NCI-H82 treated with DMSO at 0.1 percent for 48 hours (cell line): Measurements from ENCODE around the gene CD180.

Experiments
- DNase-seq: peaks from one replicate; lab custom pipeline; 2025; ENCODE audit not compliant: unreplicated experiment; lab: John Stamatoyannopoulos, UW

CD180 gene

DNA sequence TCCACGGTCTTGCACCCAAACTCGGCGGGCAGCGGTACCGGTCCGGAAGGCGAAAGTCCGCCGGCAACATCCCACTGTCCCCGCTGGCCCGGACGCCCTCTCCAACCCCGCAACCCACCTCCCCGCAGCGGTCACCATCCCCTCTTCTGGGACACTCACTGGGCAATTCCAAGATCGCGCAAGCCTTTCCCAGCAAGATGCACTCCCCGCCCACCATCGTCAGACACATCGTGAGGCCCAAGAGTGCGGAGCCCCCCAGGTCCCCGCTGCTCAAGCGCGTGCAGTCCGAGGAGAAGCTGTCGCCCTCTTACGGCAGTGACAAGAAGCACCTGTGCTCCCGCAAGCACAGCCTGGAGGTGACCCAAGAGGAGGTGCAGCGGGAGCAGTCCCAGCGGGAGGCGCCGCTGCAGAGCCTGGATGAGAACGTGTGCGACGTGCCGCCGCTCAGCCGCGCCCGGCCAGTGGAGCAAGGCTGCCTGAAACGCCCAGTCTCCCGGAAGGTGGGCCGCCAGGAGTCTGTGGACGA is 33.3 kb downstream of the CD180 start:
- no peak for DNase-seq

DNA sequence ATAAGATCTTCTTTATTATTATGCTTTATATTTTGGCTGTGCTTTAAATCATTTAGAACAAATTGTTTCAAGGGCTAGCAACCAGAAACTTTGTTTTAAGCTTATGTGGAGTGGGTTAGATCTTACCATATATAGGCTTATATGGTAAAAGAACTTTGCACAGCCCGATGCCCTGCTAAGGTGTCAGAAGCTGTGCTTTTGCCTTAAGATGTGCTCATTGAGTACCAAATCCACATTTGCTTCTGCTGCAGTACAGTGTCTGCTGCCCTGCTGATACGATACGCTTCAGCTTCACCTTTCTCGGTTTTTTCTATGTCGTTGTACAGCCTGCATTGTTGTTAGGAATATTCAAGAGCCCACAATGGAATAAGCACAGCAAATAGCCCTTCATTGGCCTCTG is 34.8 kb downstream of the CD180 start:
- no peak for DNase-seq

DNA sequence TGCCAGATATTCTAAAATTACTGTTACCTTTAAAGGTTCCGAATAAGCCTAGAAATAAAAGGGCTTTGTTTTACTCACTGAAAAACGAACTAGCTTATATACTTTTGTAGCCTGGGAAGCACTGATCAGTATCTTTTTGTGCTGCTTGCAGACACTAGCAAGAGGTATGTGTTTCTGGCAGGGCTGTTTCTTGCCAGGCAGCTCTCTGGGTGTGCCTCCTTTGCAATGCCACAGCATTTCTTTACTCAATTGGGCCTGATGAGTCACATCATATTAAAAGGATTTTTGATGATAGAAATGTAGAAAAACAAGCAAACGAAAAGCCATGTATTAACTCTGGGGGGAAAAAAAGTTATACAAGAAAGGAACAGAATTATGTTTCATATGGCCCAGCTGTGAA is 35.6 kb downstream of the CD180 start:
- no peak for DNase-seq

DNA sequence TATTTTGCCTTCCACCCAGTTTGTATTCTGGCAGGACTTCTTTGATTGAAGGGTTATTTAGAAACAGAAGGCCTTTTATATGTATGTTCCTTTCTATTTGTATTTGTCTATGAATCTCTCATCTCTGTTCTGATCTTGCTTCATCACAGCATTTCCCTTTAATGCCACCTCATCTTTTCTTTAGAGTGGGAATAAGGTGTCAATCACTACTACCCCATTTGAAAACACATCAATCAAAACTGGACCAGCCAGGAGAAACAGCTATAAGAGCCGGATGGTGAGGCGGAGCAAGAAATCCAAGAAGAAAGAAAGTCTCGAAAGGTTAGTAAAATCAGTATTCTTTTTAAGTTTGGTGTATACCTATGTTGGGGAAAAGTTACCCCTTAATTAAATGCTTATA is 36.3 kb downstream of the CD180 start:
- no peak for DNase-seq

DNA sequence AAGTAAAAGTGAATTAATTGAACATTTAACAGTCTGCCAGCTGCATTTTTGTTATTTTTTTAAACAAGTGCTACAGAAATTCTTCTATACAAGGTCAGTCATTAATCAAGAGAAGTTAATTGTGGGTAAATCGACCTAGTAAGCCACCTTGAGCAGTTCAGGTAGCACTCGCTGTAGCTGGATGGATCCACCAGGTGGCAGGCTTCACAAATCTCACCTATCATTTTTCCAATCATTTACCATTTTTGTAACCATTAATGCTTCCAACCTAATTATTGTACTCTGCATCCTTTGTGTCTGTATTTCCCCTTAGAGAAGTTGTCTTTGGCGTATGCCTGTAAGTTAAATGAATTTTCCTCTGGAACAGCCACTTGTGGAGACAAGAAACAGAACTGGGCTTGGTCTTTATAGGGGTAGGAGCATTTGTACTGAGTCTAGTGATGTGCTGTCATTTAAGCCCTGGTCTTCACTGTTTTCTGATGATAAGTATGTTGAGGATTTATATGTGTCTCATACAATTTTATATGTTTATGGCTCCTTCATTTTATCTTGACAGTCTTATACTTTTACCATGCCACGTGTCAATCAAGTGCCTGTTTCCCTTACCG is 39.5 kb downstream of the CD180 start:
- no peak for DNase-seq

DNA sequence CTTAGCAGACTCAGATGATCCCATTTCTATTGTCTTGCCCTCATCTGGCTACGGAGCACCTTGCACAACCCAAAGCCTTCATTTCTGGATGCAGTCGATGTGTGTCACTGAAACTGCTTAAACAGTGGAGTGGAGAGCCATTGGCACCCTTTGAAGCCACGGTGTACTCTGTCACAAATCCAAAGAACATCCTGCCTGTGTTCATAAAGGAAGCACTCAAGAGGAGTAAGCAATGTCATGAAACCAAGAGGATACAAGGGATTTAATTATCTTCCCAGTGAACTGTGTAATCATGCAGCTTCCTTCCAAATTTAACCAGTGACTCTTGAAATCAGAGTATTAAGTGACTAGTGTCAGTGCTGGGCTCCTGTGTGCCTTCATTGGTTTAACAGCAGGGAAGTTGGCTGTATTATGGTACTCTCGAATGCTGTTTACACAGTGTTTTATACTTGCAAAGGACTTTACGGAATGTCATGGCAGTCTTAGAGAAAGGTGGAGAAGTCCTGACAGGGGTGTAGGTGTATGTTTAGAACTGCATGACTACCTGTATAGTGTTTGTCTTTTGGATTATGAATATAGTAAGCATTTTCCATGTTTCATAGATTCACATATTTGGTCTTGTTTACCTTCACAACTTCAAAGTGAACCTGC is 41.9 kb downstream of the CD180 start:
- DNase-seq: no peak

DNA sequence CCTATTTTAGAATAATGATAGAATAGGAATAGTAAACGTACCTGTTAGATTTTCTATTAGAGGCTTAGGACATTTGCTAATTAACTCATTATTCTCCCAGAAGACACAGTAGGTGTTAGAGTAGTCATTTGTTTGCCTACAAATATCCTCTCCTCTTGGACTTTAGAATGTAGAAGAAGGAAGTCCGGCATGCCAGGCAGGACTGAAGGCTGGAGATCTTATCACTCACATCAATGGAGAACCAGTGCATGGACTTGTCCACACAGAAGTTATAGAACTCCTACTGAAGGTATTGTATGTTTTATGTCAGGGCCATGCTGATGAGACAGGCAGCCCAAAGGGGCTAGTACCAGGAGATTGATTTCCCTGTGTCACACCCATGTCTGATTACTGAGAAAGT is 43.3 kb downstream of the CD180 start:
- no peak for DNase-seq

DNA sequence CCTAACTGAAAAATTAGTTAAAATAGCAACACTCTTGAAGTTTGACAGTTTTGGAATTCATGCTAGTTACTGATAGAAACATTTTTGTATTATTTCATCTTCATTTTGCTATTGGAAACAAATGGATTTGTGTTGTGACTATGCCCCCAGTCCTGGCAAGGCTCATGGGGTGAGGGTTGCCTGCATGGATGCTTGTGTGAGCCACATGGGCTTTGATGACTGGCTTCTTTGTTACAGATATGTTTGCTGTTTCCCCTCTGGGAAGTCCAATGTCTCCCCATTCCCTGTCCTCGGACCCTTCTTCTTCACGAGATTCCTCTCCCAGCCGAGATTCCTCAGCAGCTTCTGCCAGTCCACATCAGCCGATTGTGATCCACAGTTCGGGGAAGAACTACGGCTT is 44.2 kb downstream of the CD180 start:
- DNase-seq: no peak

DNA sequence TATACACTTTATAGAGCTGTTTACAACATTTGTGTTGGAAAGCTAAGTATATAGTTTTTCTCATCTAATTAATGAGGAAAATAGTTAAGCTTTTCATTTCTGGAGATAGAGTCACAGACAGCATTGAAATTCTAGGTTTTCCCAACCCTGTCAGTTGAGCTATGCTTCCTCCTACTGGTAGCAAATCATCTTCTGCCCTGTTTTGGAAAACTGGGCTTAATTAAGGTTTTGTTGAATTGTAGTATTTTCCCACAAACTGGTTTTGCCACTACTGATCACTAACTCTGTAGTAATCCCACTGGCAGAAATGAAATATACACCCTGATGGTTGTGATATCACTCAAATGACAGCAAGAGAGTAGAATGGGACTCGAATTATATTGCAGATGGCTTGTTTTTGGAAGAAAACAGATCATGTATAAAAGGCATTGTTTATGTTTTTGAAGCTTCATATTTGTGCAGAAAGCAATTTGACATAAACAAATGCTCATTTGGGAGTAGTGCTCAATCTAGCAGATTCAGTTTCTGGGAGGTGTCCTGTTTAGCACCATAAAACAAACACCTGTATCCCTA is 46.6 kb downstream of the CD180 start:
- no peak for DNase-seq

DNA sequence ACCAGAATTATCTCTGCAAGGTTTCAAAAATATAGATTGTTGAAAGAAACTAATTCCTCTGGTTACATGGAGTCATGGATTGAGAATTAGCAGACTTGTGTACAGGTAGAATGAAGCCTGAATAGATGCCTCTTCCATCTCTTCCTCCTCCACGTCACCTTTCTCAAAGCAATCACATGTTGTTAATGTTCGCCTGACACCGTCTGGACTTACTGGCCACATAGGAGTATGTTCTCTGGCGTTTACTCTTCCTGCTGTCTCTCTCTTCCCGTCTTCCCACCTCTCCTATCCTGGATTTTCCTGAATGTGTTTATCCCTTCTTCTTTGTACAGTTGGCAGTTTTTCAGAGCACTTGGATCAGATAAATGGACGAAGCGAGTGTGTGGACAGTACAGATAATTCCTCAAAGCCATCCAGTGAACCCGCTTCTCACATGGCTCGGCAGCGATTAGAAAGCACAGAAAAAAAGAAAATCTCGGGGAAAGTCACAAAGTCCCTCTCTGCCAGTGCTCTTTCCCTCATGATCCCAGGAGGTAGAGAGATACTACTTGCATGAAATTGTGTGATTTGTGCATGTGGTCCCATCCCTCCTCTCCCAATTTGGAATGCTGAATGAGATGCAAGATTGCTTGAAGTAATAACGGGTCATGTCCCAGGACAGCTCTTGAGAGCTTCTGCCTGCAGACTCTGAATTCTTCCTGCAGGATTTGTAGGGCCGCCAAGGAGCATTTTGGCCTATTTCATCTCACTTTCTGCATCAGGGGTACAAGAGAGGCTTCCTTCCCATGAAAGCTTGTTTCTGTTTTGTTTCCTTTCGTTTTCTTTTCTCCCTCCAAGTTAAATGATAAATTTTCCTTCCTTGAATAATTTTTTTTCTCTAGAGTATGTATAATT is 47.3 kb downstream of the CD180 start:
- no peak for DNase-seq

DNA sequence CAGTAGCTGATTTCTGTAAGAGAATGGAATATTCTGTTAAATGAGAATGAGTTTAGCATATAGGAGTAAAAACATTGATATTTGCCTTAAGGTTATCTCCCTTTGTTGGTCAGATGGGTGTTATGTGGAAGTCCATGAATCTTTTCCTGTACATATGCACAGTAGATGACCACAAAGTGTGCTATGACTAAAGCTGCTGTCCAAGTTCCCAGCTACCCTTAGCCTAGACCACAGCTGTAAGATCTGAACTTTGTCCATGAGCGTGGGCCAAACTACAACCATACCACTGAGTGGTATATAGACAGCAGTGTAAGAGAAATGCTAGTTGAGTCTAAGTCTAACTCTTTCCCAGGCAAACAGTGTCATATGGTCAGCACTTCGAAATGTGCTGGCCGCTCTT is 48.8 kb downstream of the CD180 start:
- DNase-seq: no peak

DNA sequence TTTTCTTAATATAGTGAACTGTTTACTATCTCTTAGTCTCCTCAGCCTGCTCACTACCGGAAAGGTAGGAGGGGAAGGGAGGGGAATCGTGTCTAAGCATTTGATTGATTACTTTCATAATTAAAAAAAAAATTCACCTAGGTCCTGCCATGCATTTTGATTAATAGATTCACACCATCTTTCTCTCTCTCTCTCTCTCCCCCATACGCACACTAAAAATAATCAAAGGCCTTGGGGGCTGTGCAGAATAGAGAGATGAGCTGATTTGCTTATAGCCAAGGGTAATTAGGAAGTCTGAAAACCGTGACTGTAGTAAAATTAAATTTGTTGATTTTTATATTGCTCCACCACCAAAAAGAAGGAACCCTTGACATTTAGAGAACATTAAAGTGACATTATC is 49.6 kb downstream of the CD180 start:
- DNase-seq: no peak

DNA sequence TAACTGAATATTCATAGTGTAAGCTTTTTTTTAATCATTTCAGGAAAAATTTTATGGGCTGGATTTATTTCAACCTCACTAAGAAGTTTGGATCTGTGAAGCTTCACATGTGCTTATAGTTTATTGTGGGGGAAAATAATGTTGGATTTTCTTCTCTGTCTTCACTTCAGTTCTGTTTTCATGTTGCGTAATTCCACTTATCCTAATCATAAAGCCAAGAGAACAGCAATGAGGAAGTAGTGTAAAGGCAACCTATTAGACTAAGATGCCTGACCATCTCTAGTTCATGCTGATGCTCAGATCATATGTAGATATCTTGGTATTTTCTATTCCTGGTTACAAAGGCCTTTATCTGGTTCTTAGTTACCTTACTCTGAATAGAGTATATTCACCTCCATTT is 50.0 kb downstream of the CD180 start:
- DNase-seq: no peak

DNA sequence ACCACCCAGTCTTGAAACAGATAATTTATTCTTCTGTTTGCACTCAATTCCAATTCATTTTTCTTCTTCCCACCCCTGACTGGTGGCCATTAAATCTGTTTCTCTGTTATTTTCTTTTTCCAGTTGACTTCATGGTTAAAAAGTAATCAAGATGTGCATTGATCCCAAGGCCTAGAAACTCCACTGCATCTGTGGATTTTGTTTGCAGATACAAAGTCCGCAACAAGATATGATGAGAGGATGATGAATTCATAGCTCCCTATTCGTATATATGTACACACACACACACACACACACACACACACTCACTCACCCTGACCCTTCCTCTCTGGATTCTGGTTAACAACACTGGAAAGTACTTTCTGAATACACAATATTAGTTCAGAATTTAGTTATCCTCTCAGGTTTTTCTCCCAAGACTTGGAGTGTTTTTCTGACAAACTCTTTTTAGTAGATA is 52.4 kb downstream of the CD180 start:
- no peak for DNase-seq

DNA sequence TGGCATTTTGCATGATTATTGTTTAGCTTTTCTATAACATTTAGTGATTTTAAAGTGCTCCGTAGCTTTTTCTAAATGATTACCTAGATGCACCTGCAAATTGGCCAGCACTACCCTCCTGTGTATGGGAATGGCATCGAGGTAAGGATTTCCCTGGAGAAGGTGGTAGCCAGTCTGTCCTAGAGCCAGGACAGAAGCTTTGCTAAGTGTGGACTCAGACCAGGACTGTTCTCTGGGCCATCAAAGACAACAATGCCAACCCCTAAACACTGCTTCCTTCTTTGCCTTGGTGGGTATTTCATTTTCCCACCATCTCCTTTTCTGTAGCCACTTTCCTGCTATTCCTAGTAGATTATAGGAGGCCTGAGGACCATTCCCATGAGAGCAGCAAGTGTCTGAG is 53.0 kb downstream of the CD180 start:
- no peak for DNase-seq

DNA sequence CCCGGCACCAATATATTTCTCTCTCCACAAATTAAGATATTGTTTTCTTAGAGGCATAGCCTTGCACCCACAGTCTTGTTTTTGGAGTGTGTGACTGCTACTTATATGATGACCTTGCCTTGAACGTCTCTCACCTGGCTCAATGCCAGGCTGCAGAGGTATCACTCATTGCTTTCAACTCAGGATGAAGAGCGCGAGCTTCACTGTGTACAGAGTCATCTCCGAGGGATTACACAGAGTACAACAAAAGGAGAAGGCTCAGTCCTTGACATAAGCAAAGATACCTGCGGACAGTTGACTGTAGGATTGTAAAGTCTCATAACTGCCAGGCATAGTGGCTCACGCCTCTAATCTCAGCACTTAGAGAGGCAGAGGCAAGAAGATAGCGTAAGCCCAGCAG is 53.8 kb downstream of the CD180 start:
- no peak for DNase-seq

DNA sequence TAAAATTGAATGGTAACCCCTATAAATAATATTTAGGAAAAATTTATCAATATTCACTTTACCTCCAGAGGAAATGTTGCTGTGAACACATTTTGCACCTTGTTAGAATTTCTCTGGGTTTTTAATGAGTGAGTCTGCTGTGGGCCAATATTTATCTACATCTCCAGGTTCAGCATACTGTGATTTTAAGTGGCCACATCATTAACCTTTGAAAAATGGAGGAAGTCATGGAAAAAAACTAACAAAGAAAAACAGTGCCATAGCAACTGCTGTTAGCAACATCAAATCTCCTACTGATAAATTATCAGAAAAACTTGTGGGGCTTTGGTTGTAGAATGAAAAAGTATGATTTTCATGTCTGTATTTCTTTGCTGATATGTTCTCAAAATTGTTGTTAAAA is 55.0 kb downstream of the CD180 start:
- DNase-seq: no peak

DNA sequence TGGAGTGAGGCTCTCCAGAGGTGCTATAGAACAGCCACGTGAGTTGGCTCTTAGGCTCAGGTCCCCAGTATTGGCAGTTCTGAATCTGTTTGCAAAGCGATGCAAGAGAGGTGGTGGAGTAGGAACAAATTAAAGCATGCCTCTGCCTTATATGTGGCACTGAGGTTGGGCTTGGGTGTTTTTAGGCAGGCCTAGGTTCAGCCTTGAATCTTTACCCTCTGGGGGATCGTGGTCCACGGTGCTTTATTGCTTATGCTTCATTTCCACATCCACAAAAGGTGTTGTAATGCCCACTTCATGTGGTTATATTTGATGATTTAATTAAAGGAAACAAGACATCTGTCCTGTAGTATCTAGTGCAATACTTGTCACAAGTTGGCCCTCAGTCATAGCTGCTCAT is 56.2 kb downstream of the CD180 start:
- no peak for DNase-seq

DNA sequence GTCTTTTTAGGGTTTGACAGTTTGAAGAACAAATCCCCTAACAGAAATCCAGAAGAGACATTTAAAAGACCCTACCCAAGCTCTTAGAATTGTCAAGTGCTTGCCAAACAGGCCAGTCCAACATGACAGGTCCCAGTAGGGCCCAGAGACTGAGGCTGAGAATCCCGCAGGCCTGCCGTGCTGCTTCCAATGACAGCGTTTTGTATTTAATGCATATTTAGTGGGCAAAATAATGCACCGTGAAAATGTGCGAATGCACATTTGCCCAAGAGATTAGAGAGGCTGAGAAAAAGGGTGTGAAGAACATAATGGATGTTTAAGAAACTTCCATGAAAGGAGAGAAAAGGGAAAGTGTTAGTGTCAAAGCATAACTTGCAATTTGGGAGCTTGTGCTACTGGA is 57.6 kb downstream of the CD180 start:
- DNase-seq: no peak

DNA sequence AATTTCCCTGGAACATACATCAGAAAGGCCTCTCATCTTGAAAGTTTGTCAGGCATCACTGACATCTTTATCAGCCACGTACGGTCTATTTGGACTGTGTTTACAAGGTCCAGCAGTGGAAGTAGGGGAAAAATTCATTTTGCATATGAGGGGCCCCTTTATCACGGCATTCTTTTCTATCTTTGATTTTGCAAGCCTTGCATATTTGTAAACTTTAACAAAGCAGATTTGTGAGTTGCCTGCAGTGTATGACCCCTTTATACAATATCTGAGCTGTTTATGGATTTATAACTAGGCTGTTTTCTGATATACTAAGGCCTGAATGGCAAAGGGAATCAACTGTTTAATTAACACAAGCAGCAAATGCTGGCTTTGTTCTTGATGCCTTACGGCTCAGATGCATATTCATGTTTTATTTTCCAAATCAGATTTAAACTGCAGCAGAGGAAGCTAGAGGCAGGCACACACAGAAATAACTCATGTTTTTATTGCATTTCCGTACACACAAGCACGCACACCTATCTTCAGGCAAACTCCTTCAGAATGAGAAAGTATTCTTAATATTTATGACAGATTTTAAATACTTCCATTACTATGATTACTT is 61.1 kb downstream of the CD180 start:
- DNase-seq: no peak

DNA sequence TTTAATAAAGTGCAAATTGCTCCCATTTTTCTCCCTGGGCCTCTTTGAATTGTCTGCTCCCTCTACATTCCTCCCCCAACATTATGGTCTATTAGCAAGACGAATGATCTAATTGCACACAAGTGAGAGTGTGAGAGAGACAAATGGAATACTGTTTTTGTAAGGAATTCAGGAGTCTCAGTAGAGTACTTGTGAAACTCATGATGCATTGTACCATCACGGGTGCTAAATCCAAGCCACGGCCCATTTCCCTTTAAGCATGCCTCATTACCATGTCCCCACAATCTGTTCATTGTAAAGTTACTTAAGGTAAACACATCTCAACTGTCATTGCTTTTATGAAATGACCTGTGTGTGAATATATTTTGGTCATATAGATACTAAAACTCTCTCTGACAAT is 62.8 kb downstream of the CD180 start:
- no peak for DNase-seq
